ENCODE results near the gene ANLN. TPM values are rescaled to one million over a fixed set of nuclear protein-coding genes. Genes with fewer than 3 reads are reported as not detected.

ANLN gene
- total and polyA plus RNA-seq, 2 donors (not counting 3 experiments of a cell fraction or from before 2014, with no cell fraction given): 28.5 to 119 TPM

GRCh38 chr7:36430881-36431280 lies 41.2 kb downstream of the ANLN start:
- Histone ChIP-seq H3K9me1 (replicated peaks; ENCODE audit: control insufficient read depth, extremely low read depth, insufficient read depth, low read length) (no peaks in the 10 kb centered on the region), H4K20me1 (replicated peaks; ENCODE audit: control insufficient read depth, extremely low read depth, insufficient read depth, low read length) (no peaks in the 10 kb centered on the region), H3K4me1 (ENCODE audit: control insufficient read depth, extremely low read depth, insufficient read depth, low read length) (peaks cover 5% of the 10 kb centered on the region), H3K9ac (replicated peaks; ENCODE audit: extremely low read depth, insufficient read depth, low read length) (no peak overlapping the region), H3K27ac (ENCODE audit: insufficient read depth, low read depth, low read length) (peak overlapping the region; percentile 33), H3K4me2 (ENCODE audit: insufficient read depth, low read length) (no peak overlapping the region), H2AFZ (ENCODE audit: low read depth, low read length) (peak overlapping the region; percentile 38), H3K9me3 (replicated peaks; ENCODE audit: control insufficient read depth, insufficient read depth, low read length) (no peaks in the 10 kb centered on the region), H3K27me3 (ENCODE audit: control insufficient read depth in 2 of 2, insufficient read depth in 2 of 2, low read length in 2 of 2) (no peaks in the 10 kb centered on the region), H3K79me2 (ENCODE audit: control insufficient read depth, insufficient read depth, low read length) (peaks cover 30% of the 10 kb centered on the region), H3K36me3 (ENCODE audit: control insufficient read depth in 2 of 2, extremely low read depth in 1 of 2, insufficient read depth in 2 of 2, low read length in 2 of 2) (peaks cover 0 to 25% of the 10 kb centered on the region in 2 experiments), H3K4me3 (replicated peaks in 1 of 3; ENCODE audit: insufficient read depth in 1 of 3, low read depth in 1 of 3, low read length in 3 of 3) (no peak overlapping the region)
- TF ChIP-seq MAX (IDR thresholded peaks at IDR 0.05; ENCODE audit: insufficient read depth, insufficient read length) (no peak), CTCF (IDR thresholded peaks at IDR 0.05; ENCODE audit: extremely low read depth in 1 of 2, insufficient read depth in 1 of 2, low read depth in 1 of 2, low read length in 2 of 2) (no peak)
- no TSS peak for BruUV-seq (replicated peaks)
- FAIRE-seq (no peak), DNase-seq (ENCODE audit: low read depth, low spot score) (peak; percentile 52)
- dilution Hi-C loops (cut with MboI; ENCODE audit: extremely low pct_ligation_motif_present, low sequenced_read_pairs): no loop called here
- POLR2A ChIA-PET: no interaction called here
- intact Hi-C loops (cut with micrococcal nuclease): loop anchor here (2.0 kb wide), 1 partner anchor 16 kb away; no protein-coding TSS in a partner anchor
- CTCF ChIA-PET: interaction anchor here (0.9 to 1.2 kb wide), 2 partner anchors 9 to 139 kb away, joined by 3 read pairs; no protein-coding TSS in a partner anchor

GRCh38 chr7:36438211-36438610 lies 48.5 kb downstream of the ANLN start:
- Histone ChIP-seq H4K20me1 (replicated peaks; ENCODE audit: control insufficient read depth, extremely low read depth, insufficient read depth, low read length) (no peaks in the 10 kb centered on the region), H3K4me2 (ENCODE audit: insufficient read depth, low read length) (no peak overlapping the region), H3K9ac (replicated peaks; ENCODE audit: extremely low read depth, insufficient read depth, low read length) (no peak overlapping the region), H3K4me1 (ENCODE audit: control insufficient read depth, extremely low read depth, insufficient read depth, low read length) (no peaks in the 10 kb centered on the region), H3K27me3 (ENCODE audit: control insufficient read depth in 2 of 2, insufficient read depth in 2 of 2, low read length in 2 of 2) (no peaks in the 10 kb centered on the region), H3K27ac (ENCODE audit: insufficient read depth, low read depth, low read length) (no peak overlapping the region), H3K79me2 (ENCODE audit: control insufficient read depth, insufficient read depth, low read length) (peaks cover 37% of the 10 kb centered on the region), H2AFZ (ENCODE audit: low read depth, low read length) (no peak overlapping the region), H3K36me3 (ENCODE audit: control insufficient read depth in 2 of 2, extremely low read depth in 1 of 2, insufficient read depth in 2 of 2, low read length in 2 of 2) (peaks cover 0 to 16% of the 10 kb centered on the region in 2 experiments), H3K4me3 (replicated peaks in 1 of 3; ENCODE audit: insufficient read depth in 1 of 3, low read depth in 1 of 3, low read length in 3 of 3) (no peak overlapping the region), H3K9me1 (replicated peaks; ENCODE audit: control insufficient read depth, extremely low read depth, insufficient read depth, low read length) (no peaks in the 10 kb centered on the region), H3K9me3 (replicated peaks; ENCODE audit: control insufficient read depth, insufficient read depth, low read length) (no peaks in the 10 kb centered on the region)
- dilution Hi-C loops (cut with MboI; ENCODE audit: extremely low pct_ligation_motif_present, low sequenced_read_pairs): no loop called here
- ChIA-PET CTCF (interaction anchor here (1.5 kb wide), 1 partner anchor 233 kb away, joined by 4 read pairs; no protein-coding TSS in a partner anchor), POLR2A (no interaction called here)
- no TSS peak for BruUV-seq (replicated peaks)
- intact Hi-C loops (cut with micrococcal nuclease): no loop called here
- TF ChIP-seq JUN (IDR thresholded peaks at IDR 0.05; ENCODE audit: borderline replicate concordance, insufficient read depth, insufficient read length, low read depth) (no peak), CTCF (IDR thresholded peaks at IDR 0.05; ENCODE audit: extremely low read depth in 1 of 2, insufficient read depth in 1 of 2, low read depth in 1 of 2, low read length in 2 of 2) (no peak), FOS (IDR thresholded peaks at IDR 0.05; ENCODE audit: borderline replicate concordance, insufficient read depth, low read length) (no peak), MAX (IDR thresholded peaks at IDR 0.05; ENCODE audit: insufficient read depth, insufficient read length) (no peak)
- DNase-seq (ENCODE audit: low read depth, low spot score) (no peak), FAIRE-seq (no peak)

Data from endothelial cell of umbilical vein (primary cell).